DND-41 (cell line): Measurements from ENCODE around the gene TCF7L1.
"Not testable (repeated sequence)": the region's sequence is repeated elsewhere in the genome, so short reads cannot be mapped to it uniquely, and the experiment has no call there.

Experiments used
- ATAC-seq: fragments of 200-7000 bp; cut with Tn5 transposase; 3 replicates; pipeline ENCODE4 v1.9.1; 2021; ENCODE audit warnings: low read depth; ENCODE audit not compliant: insufficient read depth
- DNase-seq: peaks from one replicate; pipeline ENCODE4 v3.0.0-alpha.2; 2020
- H2AFZ ChIP-seq: 2 replicates; pipeline ENCODE4 v1.6.0; 2012; ENCODE audit warnings: low read depth, low read length
- H3K27ac ChIP-seq: 2 replicates; pipeline ENCODE4 v1.5.1; 2012; ENCODE audit warnings: low read length, inconsistent platforms
- H3K27me3 ChIP-seq: fragments of 200-600 bp; sonication (generic); 2 replicates; pipeline ENCODE4 v1.6.0; 2012; ENCODE audit warnings: low read length, mild to moderate bottlenecking, inconsistent platforms; ENCODE audit not compliant: insufficient read depth, poor library complexity
- H3K36me3 ChIP-seq: 2 replicates; pipeline ENCODE4 v1.5.1; 2012; ENCODE audit warnings: low read length, inconsistent platforms; ENCODE audit not compliant: insufficient read depth
- H3K4me1 ChIP-seq: 2 replicates; pipeline ENCODE4 v1.5.1; 2012; ENCODE audit warnings: mild to moderate bottlenecking, low read length; ENCODE audit not compliant: insufficient read depth
- H3K4me2 ChIP-seq: 2 replicates; pipeline ENCODE4 v1.6.0; 2012; ENCODE audit warnings: mild to moderate bottlenecking, moderate library complexity, low read length, inconsistent platforms; ENCODE audit not compliant: insufficient read depth
- H3K4me3 ChIP-seq, 2 experiments: fragments of 200-600 bp in 1 of 2; shearing (Covaris generic) in 1 of 2; 2 replicates each; pipeline ENCODE4 v1.5.1; 2012 to 2016; ENCODE audit warnings: inconsistent platforms in 2 of 2, low read length in 2 of 2, mild to moderate bottlenecking in 2 of 2, low read depth in 1 of 2, moderate library complexity in 1 of 2
- H3K79me2 ChIP-seq: 2 replicates; pipeline ENCODE4 v1.6.0; 2012; ENCODE audit warnings: low read length, inconsistent platforms; ENCODE audit not compliant: insufficient read depth
- H3K9ac ChIP-seq: 2 replicates; pipeline ENCODE4 v1.6.0; 2012; ENCODE audit warnings: low read depth, mild to moderate bottlenecking, inconsistent platforms, low read length, moderate library complexity
- H3K9me3 ChIP-seq: 2 replicates; pipeline ENCODE4 v1.5.1; 2012; ENCODE audit warnings: low read length, moderate library complexity, mild to moderate bottlenecking, inconsistent platforms; ENCODE audit not compliant: insufficient read depth, severe bottlenecking
- H4K20me1 ChIP-seq: 2 replicates; pipeline ENCODE4 v1.6.0; 2012; ENCODE audit warnings: low read length; ENCODE audit not compliant: insufficient read depth
- EZH2 ChIP-seq: IDR thresholded peaks from 3 replicates; pipeline ENCODE4 v1.6.1; 2012; ENCODE audit warnings: borderline replicate concordance, low read depth, mild to moderate bottlenecking, moderate library complexity, low read length, inconsistent platforms; ENCODE audit not compliant: severe bottlenecking
- TF ChIP-seq, protein P1 (sequence below): IDR thresholded peaks from 2 replicates; pipeline ENCODE4 v1.5.1; 2012; ENCODE audit warnings: borderline replicate concordance, low read length, moderate library complexity, mild to moderate bottlenecking; ENCODE audit not compliant: poor library complexity, severe bottlenecking; ENCODE audit errors: extremely low read depth

The TCF7L1 gene

DNA sequence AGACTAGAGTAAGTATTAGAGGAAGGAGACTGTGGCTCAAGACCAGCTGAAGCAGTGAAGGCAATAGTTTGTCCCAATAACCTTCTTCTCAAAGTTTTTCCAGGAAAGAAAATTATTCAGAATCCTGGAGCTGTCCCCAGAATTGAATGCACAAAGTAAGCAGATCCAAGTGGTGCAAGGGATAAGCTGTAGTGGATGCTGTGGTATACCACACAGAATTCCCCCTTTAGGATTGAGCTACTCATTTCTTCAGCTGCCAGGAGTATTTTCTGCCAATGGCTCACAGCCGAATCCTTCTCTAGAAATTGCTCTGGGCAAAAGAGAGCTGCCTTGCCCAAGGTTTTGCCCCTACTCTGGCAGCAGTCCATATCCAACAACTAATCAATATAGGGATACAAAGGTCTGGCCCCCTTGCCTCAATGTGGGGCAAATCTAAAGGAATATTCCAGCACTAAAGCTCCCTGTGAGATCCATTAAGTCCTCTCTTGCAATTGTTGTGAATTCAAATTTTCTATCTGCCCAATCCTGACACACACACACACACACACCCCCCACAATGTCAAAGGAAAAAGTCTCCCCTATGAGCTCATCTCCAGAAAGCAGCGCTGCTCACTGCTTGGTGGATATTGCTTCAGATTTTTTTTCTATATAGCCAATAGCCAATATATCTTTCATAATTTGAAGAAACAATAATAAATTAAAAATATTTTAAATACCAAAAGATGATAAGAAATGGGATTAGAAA lies 18.4 kb upstream of the TCF7L1 start:
- ATAC-seq (no peak), DNase-seq (no peak)
- H3K4me2 ChIP-seq, result no peak overlapping the region
- no peaks in the 10 kb centered on the region for H3K4me1 ChIP-seq
- peaks cover 3% of the 10 kb centered on the region for H3K27me3 ChIP-seq
- TF ChIP-seq EZH2, result no peak
- TF ChIP-seq, protein P1, sequence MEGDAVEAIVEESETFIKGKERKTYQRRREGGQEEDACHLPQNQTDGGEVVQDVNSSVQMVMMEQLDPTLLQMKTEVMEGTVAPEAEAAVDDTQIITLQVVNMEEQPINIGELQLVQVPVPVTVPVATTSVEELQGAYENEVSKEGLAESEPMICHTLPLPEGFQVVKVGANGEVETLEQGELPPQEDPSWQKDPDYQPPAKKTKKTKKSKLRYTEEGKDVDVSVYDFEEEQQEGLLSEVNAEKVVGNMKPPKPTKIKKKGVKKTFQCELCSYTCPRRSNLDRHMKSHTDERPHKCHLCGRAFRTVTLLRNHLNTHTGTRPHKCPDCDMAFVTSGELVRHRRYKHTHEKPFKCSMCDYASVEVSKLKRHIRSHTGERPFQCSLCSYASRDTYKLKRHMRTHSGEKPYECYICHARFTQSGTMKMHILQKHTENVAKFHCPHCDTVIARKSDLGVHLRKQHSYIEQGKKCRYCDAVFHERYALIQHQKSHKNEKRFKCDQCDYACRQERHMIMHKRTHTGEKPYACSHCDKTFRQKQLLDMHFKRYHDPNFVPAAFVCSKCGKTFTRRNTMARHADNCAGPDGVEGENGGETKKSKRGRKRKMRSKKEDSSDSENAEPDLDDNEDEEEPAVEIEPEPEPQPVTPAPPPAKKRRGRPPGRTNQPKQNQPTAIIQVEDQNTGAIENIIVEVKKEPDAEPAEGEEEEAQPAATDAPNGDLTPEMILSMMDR, result no peak
- H3K9ac ChIP-seq, result no peak overlapping the region
- no peak overlapping the region for H3K27ac ChIP-seq
- H3K36me3 ChIP-seq, result no peaks in the 10 kb centered on the region
- H2AFZ ChIP-seq, result no peak overlapping the region
- no peaks in the 10 kb centered on the region for H3K9me3 ChIP-seq
- no peaks in the 10 kb centered on the region for H4K20me1 ChIP-seq
- no peaks in the 10 kb centered on the region for H3K79me2 ChIP-seq
- H3K4me3 ChIP-seq, result no peak overlapping the region

DNA sequence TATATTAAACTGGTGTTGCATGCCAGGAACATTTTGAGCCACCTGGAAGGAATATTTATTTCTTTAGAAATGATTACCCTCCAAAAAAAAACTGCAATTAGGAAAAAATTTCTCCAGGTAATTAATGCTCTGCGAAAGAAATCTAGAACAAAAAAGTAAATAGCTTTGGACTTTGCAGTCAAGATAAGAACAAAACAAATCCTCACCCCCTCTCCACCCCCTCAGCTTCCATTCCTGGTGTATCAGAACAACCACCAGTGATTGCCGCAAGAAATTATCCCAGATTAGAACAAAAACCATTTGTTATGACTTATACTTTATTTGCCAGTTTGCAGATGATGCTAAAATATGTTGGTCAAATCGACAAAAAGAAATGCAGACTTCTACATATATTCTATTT lies 17.0 kb upstream of the TCF7L1 start:
- Histone ChIP-seq H3K27ac (no peak overlapping the region), H3K79me2 (no peaks in the 10 kb centered on the region), H2AFZ (no peak overlapping the region), H3K4me1 (no peaks in the 10 kb centered on the region), H3K9ac (no peak overlapping the region), H3K4me2 (no peak overlapping the region), H4K20me1 (no peaks in the 10 kb centered on the region), H3K27me3 (peaks cover 3% of the 10 kb centered on the region), H3K36me3 (no peaks in the 10 kb centered on the region), H3K9me3 (no peaks in the 10 kb centered on the region), H3K4me3 (no peak overlapping the region)
- ATAC-seq (no peak), DNase-seq (no peak)
- TF ChIP-seq EZH2, result no peak
- TF ChIP-seq, protein P1, result no peak

DNA sequence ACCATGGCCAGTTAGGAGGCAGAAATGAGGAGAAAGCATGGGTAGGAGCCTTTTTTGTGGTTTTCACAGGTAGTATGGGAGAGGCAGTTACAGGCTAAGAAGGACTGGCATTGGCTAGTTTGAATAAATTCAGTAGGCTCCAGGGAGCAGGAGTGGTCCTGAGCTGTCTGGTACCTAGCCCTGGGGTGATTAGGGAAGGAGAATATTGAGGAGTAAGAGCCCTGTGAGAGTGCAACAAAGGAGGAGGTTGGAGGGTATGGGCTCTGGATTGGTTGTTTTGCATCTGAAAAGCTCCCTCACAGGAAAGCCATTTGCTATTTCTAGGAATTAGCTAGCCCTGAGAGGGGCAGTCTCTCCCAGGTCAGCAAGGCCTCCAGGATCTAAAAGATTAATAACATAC lies 13.3 kb upstream of the TCF7L1 start:
- H3K36me3 ChIP-seq, result no peaks in the 10 kb centered on the region
- H3K4me3 ChIP-seq, result no peak overlapping the region
- no peaks in the 10 kb centered on the region for H4K20me1 ChIP-seq
- no peaks in the 10 kb centered on the region for H3K9me3 ChIP-seq
- no peak overlapping the region for H3K27ac ChIP-seq
- H3K9ac ChIP-seq, result no peak overlapping the region
- ATAC-seq, result no peak
- H3K4me2 ChIP-seq, result no peak overlapping the region
- no peak overlapping the region for H2AFZ ChIP-seq
- DNase-seq, result no peak
- no peaks in the 10 kb centered on the region for H3K79me2 ChIP-seq
- no peaks in the 10 kb centered on the region for H3K4me1 ChIP-seq
- H3K27me3 ChIP-seq, result peaks cover 3% of the 10 kb centered on the region
- TF ChIP-seq, protein P1, result no peak
- no peak for TF ChIP-seq EZH2

DNA sequence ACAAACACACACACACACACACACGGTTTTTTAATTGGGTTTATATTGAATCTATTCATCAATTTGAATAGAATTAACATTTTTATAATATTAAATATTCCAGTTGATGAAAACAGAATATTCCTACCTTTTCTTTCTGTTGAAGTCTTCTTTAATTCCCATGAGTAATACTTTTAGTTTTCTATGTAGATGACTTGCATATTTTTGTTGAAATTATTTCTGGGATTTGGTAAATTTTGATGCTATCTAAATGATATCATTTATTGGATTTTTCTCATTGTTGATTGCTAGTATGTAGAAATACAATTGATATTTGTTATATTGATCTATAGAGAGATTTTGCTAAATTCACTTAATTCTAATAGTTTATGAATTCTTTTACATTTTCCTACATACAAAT lies 12.8 kb upstream of the TCF7L1 start:
- ATAC-seq, result no peak
- Histone ChIP-seq H3K27ac (no peak overlapping the region), H2AFZ (no peak overlapping the region), H3K4me2 (no peak overlapping the region), H3K9ac (no peak overlapping the region), H3K27me3 (peaks cover 3% of the 10 kb centered on the region), H3K9me3 (no peaks in the 10 kb centered on the region), H4K20me1 (no peaks in the 10 kb centered on the region), H3K4me1 (no peaks in the 10 kb centered on the region), H3K36me3 (no peaks in the 10 kb centered on the region), H3K79me2 (no peaks in the 10 kb centered on the region), H3K4me3 (no peak overlapping the region)
- TF ChIP-seq, protein P1, result no peak
- TF ChIP-seq EZH2, result no peak
- DNase-seq, result no peak

DNA sequence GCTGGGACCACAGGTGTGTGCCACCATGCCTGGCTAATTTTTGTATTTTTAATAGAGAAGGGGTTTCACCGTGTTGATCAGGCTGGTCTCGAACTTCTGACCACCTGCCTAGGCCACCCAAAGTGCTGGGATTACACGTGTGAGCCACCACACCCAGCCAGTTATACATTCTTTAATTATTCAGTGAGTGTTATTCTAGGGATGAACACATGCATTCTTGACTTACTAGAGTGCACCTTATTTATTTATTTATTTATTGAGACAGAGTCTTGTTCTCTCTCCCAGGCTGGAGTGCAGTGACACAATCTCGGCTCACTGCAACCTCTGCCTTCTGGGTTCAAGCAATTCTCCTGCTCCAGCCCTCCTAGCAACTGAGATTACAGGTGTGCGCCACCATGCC lies 6.7 kb upstream of the TCF7L1 start:
- H3K9ac ChIP-seq, H2AFZ ChIP-seq, H3K79me2 ChIP-seq, H3K4me1 ChIP-seq, H3K4me2 ChIP-seq, H3K36me3 ChIP-seq, ATAC-seq, H3K9me3 ChIP-seq, H4K20me1 ChIP-seq, H3K27ac ChIP-seq, DNase-seq, H3K27me3 ChIP-seq, H3K4me3 ChIP-seq: not testable (repeated sequence)
